ENCODE results near the gene SYNJ2.

DNA sequence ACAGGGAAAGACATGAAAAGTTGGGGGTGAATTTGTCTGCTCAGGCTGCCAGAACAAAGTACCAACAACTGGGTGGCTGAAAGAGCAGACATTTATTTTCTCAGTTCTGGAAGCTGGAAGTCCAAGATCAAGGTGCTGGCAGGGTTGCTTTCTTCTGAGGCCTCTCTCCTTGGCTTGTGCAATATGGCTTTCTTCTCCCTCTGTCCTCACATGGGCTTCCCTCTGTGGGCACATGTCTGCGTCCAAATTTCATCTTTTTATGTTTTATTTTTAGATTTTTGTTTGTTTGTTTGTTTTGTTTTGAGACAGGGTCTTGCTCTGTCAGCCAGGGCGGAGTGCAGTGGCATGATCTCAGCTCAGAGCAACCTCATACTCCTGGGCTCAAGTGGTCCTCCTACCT lies 6.2 kb upstream of the SYNJ2 start:
- TF ChIP-seq, protein P1, sequence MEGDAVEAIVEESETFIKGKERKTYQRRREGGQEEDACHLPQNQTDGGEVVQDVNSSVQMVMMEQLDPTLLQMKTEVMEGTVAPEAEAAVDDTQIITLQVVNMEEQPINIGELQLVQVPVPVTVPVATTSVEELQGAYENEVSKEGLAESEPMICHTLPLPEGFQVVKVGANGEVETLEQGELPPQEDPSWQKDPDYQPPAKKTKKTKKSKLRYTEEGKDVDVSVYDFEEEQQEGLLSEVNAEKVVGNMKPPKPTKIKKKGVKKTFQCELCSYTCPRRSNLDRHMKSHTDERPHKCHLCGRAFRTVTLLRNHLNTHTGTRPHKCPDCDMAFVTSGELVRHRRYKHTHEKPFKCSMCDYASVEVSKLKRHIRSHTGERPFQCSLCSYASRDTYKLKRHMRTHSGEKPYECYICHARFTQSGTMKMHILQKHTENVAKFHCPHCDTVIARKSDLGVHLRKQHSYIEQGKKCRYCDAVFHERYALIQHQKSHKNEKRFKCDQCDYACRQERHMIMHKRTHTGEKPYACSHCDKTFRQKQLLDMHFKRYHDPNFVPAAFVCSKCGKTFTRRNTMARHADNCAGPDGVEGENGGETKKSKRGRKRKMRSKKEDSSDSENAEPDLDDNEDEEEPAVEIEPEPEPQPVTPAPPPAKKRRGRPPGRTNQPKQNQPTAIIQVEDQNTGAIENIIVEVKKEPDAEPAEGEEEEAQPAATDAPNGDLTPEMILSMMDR (IDR thresholded peaks at IDR 0.05; ENCODE audit: extremely low read depth in 1 of 2, insufficient read depth in 1 of 2, low read depth in 1 of 2, low read length in 2 of 2): no peak
- no peak for TF ChIP-seq EZH2 (IDR thresholded peaks at IDR 0.05; ENCODE audit: borderline replicate concordance, low read depth, low read length, severe bottlenecking)
- no peak for TF ChIP-seq POLR2AphosphoS5 (IDR thresholded peaks at IDR 0.05; ENCODE audit: insufficient read depth, low read depth, low read length)
- TF ChIP-seq POLR2A (IDR thresholded peaks at IDR 0.05; ENCODE audit: low read depth, low read length): no peak
- TF ChIP-seq FOS (IDR thresholded peaks at IDR 0.05; ENCODE audit: borderline replicate concordance, insufficient read depth, low read length): no peak
- no peak for TF ChIP-seq JUN (IDR thresholded peaks at IDR 0.05; ENCODE audit: borderline replicate concordance, insufficient read depth, insufficient read length, low read depth)
